ENCODE results near the gene PXDC1. TPM values are rescaled to one million over a fixed set of nuclear protein-coding genes. Genes with fewer than 3 reads are reported as not detected.

The PXDC1 gene
- total RNA-seq, 1 experiment from 2014 or later: 30.8 TPM

- intact Hi-C loops (cut with micrococcal nuclease; ENCODE audit: unreplicated experiment): loop anchor here (5.0 kb wide), 2 partner anchors 312 to 732 kb away; partner anchors contain the start of gene NQO2
These were observed 21.7 kb downstream of the PXDC1 start for GRCh38 chr6:3729603-3730344.

GRCh38 chr6:3727593-3728108 lies 23.9 kb downstream of the PXDC1 start:
- Histone ChIP-seq H3K27ac (no peak overlapping the region), H3K4me1 (replicated peaks; ENCODE audit: insufficient read depth) (no peaks in the 10 kb centered on the region), H3K4me3 (no peak overlapping the region), H3K79me2 (ENCODE audit: low read depth) (peaks cover 6% of the 10 kb centered on the region; the same call in 1 of the 2 replicates), H4K20me1 (ENCODE audit: insufficient read depth) (peaks cover 5% of the 10 kb centered on the region; the same call in 1 of the 2 replicates), H3K9me2 (ENCODE audit: insufficient read depth) (no peaks in the 10 kb centered on the region), H3K36me3 (ENCODE audit: low read depth) (no peaks in the 10 kb centered on the region), H3K27me3 (ENCODE audit: insufficient read depth, low read depth) (no peaks in the 10 kb centered on the region), H3F3A (ENCODE audit: insufficient read depth, low read depth) (0 out of 2 replicates have a peak, but pooled peaks cover 1% of the 10 kb centered on the region), H3K4me2 (no peak overlapping the region), H3K9me3 (ENCODE audit: insufficient read depth, low read depth) (no peaks in the 10 kb centered on the region), H2AFZ (no peak overlapping the region)
- POLR2A ChIA-PET (ENCODE audit: unreplicated experiment): no interaction called here
- no peak for TF ChIP-seq CTCF (conservative IDR thresholded peaks at IDR 0.05)
- no peak for TF ChIP-seq EZH2 (IDR thresholded peaks at IDR 0.05; ENCODE audit: low read depth)
- no TSS peak for BruUV-seq (replicated peaks)
- no peak for DNase-seq
- intact Hi-C loops (cut with micrococcal nuclease; ENCODE audit: unreplicated experiment): no loop called here
- CTCF ChIA-PET: no interaction called here

More at GRCh38 chr6:3729603-3730344, 21.7 kb downstream of the PXDC1 start:
- Histone ChIP-seq H3K27ac (no peak overlapping the region), H3K27me3 (ENCODE audit: insufficient read depth, low read depth) (no peaks in the 10 kb centered on the region), H3K4me2 (no peak overlapping the region), H3K9me2 (ENCODE audit: insufficient read depth) (no peaks in the 10 kb centered on the region), H3K36me3 (ENCODE audit: low read depth) (no peaks in the 10 kb centered on the region), H3K79me2 (ENCODE audit: low read depth) (peaks cover 6% of the 10 kb centered on the region; the same call in 1 of the 2 replicates), H3F3A (ENCODE audit: insufficient read depth, low read depth) (0 out of 2 replicates have a peak, but pooled peaks cover 3% of the 10 kb centered on the region), H4K20me1 (ENCODE audit: insufficient read depth) (peaks cover 5% of the 10 kb centered on the region; the same call in 1 of the 2 replicates), H3K4me1 (replicated peaks; ENCODE audit: insufficient read depth) (no peaks in the 10 kb centered on the region), H3K4me3 (no peak overlapping the region), H2AFZ (no peak overlapping the region), H3K9me3 (ENCODE audit: insufficient read depth, low read depth) (no peaks in the 10 kb centered on the region)
- BruUV-seq (replicated peaks): no TSS peak
- ChIA-PET CTCF (interaction anchor here (0.7 kb wide), 1 partner anchor 208 kb away, joined by 3 read pairs; no protein-coding TSS in a partner anchor), POLR2A (ENCODE audit: unreplicated experiment) (no interaction called here)
- no peak for DNase-seq
- TF ChIP-seq EZH2 (IDR thresholded peaks at IDR 0.05; ENCODE audit: low read depth) (no peak), CTCF (conservative IDR thresholded peaks at IDR 0.05) (no peak)

- CTCF ChIA-PET: no interaction called here
- intact Hi-C loops (cut with micrococcal nuclease; ENCODE audit: unreplicated experiment): no loop called here
- no peaks in the 10 kb centered on the region for H3K36me3 ChIP-seq (ENCODE audit: low read depth)
These were observed 24.5 kb downstream of the PXDC1 start for GRCh38 chr6:3727036-3727435.

More at GRCh38 chr6:3727036-3727435, 24.5 kb downstream of the PXDC1 start:
- H3K79me2 ChIP-seq (ENCODE audit: low read depth): peaks cover 5% of the 10 kb centered on the region; the same call in 1 of the 2 replicates
- no peak overlapping the region for H2AFZ ChIP-seq
- no peak overlapping the region for H3K27ac ChIP-seq
- H4K20me1 ChIP-seq (ENCODE audit: insufficient read depth): 0 out of 2 replicates have a peak, but pooled peaks cover under 1% of the 10 kb centered on the region
- H3K4me1 ChIP-seq (replicated peaks; ENCODE audit: insufficient read depth): no peaks in the 10 kb centered on the region
- TF ChIP-seq EZH2 (IDR thresholded peaks at IDR 0.05; ENCODE audit: low read depth) (no peak), CTCF (conservative IDR thresholded peaks at IDR 0.05) (no peak)
- no TSS peak for BruUV-seq (replicated peaks)
- H3F3A ChIP-seq (ENCODE audit: insufficient read depth, low read depth): no peaks in the 10 kb centered on the region
- H3K27me3 ChIP-seq (ENCODE audit: insufficient read depth, low read depth): no peaks in the 10 kb centered on the region
- H3K9me2 ChIP-seq (ENCODE audit: insufficient read depth): no peaks in the 10 kb centered on the region
- H3K4me2 ChIP-seq: no peak overlapping the region
- H3K9me3 ChIP-seq (ENCODE audit: insufficient read depth, low read depth): no peaks in the 10 kb centered on the region
- POLR2A ChIA-PET (ENCODE audit: unreplicated experiment): no interaction called here
- DNase-seq: no peak
- no peak overlapping the region for H3K4me3 ChIP-seq
